GM13977 (cell line): Measurements from ENCODE around the gene CMIP.

Source experiments
- DNase-seq: peaks from one replicate; pipeline ENCODE4 v3.0.0; 2012; ENCODE audit warnings: low spot score
- in situ Hi-C: fragments of 300-500 bp; cut with MboI; formaldehyde crosslinking; loops from one replicate; pipeline ENCODE4 v1.12.0; 2022; ENCODE audit warnings: low sequenced_read_pairs, low pct_unique_long_range_greater_than_20kb, mixed read lengths, inconsistent platforms; ENCODE audit not compliant: unreplicated experiment
- TF ChIP-seq, protein P1 (sequence below): IDR thresholded peaks from 2 replicates; pipeline ENCODE4 v1.5.1; 2012; ENCODE audit warnings: mild to moderate bottlenecking, control low read depth; ENCODE audit not compliant: insufficient read depth; ENCODE audit errors: extremely low read depth, missing control alignments

Gene CMIP

DNA sequence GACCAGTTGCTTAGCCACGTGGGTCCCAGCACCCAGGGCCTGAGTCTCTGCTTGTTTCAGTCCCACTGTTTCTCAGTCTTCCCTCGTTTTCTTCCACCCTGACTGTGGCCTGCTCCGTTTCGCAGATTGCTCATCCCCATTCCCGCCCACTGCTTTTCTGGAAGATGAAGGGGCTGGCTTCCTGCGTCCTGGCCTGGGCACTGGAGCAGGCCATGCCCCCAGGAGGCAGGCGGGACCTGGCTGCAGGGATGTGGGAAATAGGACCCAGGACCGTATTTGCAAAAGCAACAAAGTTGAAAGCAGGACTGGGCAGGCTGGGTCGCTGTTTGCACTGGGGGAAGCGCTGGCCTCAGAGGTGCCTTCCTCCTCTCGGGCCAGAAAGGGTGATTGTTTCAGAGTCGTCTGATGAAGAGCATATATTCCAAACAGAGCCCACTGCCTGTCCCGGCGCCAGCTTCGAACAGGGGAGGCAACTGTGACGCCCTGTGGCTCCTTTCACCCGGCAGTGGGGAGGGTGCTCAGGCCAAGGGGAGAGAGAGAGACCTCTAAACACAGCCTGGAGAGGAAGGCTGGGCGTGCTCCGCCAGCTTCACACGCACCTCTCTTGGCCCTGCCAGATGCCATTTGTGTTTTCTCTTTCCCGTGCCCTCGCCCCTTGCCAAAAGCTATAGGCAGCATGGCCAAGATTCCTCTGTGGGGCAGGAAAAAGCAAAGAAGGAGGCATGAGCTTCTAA is 108.6 kb downstream of the CMIP start:
- in situ Hi-C loops = no loop called here
- TF ChIP-seq, protein P1, sequence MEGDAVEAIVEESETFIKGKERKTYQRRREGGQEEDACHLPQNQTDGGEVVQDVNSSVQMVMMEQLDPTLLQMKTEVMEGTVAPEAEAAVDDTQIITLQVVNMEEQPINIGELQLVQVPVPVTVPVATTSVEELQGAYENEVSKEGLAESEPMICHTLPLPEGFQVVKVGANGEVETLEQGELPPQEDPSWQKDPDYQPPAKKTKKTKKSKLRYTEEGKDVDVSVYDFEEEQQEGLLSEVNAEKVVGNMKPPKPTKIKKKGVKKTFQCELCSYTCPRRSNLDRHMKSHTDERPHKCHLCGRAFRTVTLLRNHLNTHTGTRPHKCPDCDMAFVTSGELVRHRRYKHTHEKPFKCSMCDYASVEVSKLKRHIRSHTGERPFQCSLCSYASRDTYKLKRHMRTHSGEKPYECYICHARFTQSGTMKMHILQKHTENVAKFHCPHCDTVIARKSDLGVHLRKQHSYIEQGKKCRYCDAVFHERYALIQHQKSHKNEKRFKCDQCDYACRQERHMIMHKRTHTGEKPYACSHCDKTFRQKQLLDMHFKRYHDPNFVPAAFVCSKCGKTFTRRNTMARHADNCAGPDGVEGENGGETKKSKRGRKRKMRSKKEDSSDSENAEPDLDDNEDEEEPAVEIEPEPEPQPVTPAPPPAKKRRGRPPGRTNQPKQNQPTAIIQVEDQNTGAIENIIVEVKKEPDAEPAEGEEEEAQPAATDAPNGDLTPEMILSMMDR = no peak
- no peak for DNase-seq

DNA sequence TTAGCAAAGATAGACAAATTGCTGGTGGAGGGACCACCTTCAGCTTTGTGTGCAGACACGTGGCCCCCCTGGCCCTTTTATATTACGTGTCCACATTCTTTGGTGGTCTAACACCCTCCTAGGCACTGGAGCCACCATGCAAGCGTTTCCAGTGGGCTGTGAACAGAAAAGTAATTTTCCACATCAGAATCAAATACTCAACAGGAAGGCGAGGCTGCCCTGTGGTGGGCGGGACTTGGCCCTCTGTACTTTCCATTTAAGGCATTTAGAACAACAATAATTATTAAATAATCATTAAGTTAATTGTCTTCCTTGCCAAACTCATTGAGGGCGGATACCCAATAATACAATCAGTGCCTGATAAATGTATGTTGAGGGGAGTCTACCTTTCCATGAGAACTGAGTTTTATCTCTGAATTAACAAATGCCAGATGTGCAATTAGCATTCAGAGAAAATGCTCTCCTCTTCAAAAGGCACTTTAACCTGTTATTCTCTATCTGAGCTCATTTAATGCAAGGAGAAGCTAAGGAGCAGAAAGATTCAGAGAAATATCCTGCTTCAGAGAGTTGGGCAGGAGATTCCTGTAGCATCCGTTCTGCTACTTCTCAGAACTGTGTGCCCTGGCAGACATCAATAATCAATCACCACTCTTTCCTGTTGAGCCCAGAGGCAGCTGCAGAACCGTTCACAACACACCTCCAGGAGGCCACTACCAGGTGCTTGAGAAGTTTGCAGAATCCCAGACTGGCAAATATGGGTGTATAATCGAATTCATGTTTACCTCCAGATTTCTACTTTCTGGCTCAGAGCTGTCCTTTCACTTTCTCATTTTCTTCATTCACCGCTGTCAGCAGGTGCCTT is 109.4 kb downstream of the CMIP start:
- TF ChIP-seq, protein P1 = no peak
- no peak for DNase-seq
- in situ Hi-C loops = no loop called here

DNA sequence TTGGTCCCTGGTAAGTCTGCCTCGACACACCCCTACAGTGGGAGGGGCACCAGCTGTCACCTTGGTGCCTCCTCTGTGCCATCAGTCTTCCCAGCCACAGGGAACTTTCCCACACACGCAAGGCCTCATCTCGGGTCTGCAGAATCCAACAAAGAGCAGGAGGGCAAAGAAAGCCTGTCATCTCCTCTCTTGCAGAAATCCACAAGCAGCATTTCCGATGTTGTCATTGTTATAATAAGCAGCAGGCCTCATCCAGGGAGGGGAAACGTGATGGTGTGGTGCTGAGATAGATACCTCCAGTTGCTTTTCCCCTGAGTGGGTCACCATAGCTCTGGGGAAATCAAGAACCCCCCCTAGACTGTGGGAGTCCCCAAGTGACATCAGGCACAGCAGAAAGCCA is 110.4 kb downstream of the CMIP start:
- DNase-seq = no peak
- in situ Hi-C loops = no loop called here
- TF ChIP-seq, protein P1 = no peak

DNA sequence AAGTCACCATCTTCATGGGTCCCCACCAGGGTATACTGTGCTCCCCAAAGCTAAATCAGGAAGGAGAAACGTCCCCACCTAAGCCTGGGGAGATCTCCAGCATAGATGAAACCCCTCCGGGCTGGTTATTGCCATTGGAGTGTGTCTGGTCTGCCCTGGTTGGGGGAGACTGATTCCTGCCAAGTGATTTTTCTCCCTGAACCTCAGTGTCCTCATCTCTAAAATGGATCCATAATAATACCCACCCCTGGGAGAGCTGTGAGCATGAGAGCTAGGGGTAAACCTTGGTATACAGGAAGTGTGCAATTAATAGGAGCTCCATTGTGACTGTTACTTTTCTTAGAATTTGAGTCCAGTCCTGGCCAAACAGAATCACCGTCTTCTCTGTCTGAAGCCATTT is 111.1 kb downstream of the CMIP start:
- TF ChIP-seq, protein P1 = no peak

DNA sequence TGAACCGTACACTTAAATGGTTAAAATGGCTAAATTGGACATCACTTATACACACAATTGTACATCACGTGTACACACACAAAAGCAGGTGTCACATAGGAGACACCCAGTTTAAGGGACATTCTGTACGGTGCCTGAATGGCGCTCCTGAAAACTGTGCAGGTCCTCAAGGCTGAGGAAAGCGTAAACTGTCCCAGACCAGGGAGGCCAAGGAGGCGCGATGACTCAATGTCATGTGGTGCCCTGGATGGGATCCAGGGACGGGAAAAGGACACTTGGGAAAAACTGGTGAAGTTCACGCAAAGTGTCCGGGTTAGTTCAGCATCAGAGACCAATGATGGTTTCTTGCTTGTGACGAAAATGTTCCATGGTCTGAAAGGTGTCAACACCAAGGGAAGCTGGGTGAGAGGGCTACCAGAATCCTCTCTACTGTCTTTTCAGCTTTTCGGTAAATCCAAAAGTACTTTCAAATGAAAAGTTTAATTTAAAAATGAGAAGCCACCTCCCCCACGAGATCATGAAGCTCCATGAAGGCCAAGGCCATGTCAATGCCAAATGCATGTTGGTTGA is 112.2 kb downstream of the CMIP start:
- in situ Hi-C loops = no loop called here
- no peak for DNase-seq
- TF ChIP-seq, protein P1 = no peak

More for the DNA sequence above, 111.1 kb downstream of the CMIP start:
- DNase-seq = no peak
- in situ Hi-C loops = no loop called here

DNA sequence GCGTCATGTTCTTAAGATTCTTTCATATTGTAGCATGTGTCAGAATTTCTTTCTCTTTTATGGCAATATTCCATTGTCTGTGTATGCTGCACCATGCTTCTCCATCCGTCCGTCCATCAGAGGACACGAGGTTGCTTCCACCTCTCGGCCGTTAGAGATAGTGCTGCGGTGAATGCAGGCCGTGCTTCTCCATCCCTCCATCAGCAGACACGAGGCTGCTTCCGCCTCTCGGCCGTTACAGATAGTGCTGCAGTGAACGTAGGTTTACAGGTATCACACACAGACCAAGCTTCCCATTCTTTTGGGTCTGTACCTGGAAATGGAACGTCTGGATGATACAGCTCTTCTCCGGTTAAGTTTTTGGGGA is 113.5 kb downstream of the CMIP start:
- in situ Hi-C loops = no loop called here
- TF ChIP-seq, protein P1 = no peak
- no peak for DNase-seq
